Renal cortex interstitium (tissue), 11 donors: Measurements from ENCODE around the gene XKR8. TPM values are rescaled to one million over a fixed set of nuclear protein-coding genes. Genes with fewer than 3 reads are reported as not detected.
A peak's percentile ranks its signal among the peaks of the same experiment; 100 is the strongest.
"Not testable (repeated sequence)": the region's sequence is repeated elsewhere in the genome, so short reads cannot be mapped to it uniquely, and the experiment has no call there.

Source experiments
- DNase-seq, 11 donors: peaks; one replicate each; pipeline ENCODE4 v3.0.0-alpha.2; 2013; ENCODE audit warnings: low read depth in 9 of 11, low spot score in 4 of 11; ENCODE audit errors: extremely low read depth in 1 of 11
- polyA plus RNA-seq, 3 donors: library from polyadenylated mRNA; unstranded; fragments of 120-200 nt; gene quantifications; one replicate each; pipeline ENCODE4 v1.2.1, GENCODE V29; 2013; ENCODE audit not compliant: insufficient read length in 3 of 3

The XKR8 gene
- polyA plus RNA-seq, 3 donors = 7.1 to 10.1 (median 10.0) TPM

- no peak for DNase-seq
These were observed 11.9 kb downstream of the XKR8 start for GRCh38 chr1:27971674-27972073.

GRCh38 chr1:27972141-27972540, 12.4 kb downstream of the XKR8 start:
- no peak for DNase-seq

- no peak for DNase-seq
These were observed 14.1 kb downstream of the XKR8 start for GRCh38 chr1:27973771-27974416.

- no peak for DNase-seq
These were observed 14.6 kb downstream of the XKR8 start for GRCh38 chr1:27974417-27974781.

GRCh38 chr1:27979151-27979858, 19.5 kb downstream of the XKR8 start:
- DNase-seq = peak in 7 of 11 donors; percentile 8 to 30 (median 23)

GRCh38 chr1:27979859-27980201, 20.1 kb downstream of the XKR8 start:
- DNase-seq = no peak

GRCh38 chr1:27980216-27980845, 20.6 kb downstream of the XKR8 start:
- DNase-seq = no peak

- DNase-seq = no peak
These were observed 21.4 kb downstream of the XKR8 start for GRCh38 chr1:27981145-27981544.

- no peak for DNase-seq
These were observed 31.3 kb downstream of the XKR8 start for GRCh38 chr1:27990920-27991537.

GRCh38 chr1:27992276-27992675, 32.5 kb downstream of the XKR8 start:
- no peak for DNase-seq

GRCh38 chr1:27993241-27993640, 33.5 kb downstream of the XKR8 start:
- no peak for DNase-seq

- no peak for DNase-seq
These were observed 34.3 kb downstream of the XKR8 start for GRCh38 chr1:27994060-27994459.

- not testable (repeated sequence) for DNase-seq
These were observed 34.8 kb downstream of the XKR8 start for GRCh38 chr1:27994526-27994925.

GRCh38 chr1:27999055-27999454, 39.3 kb downstream of the XKR8 start:
- no peak for DNase-seq

- no peak for DNase-seq
These were observed 42.8 kb downstream of the XKR8 start for GRCh38 chr1:28002600-28002999.

GRCh38 chr1:28003117-28003516, 43.3 kb downstream of the XKR8 start:
- not testable (repeated sequence) for DNase-seq

- no peak for DNase-seq
These were observed 51.2 kb downstream of the XKR8 start for GRCh38 chr1:28010969-28011368.
